Cortex of kidney (tissue), 1 donor: ENCODE measurements around the gene HPSE2.

ENCODE experiments used
- DNase-seq: peaks from one replicate; lab custom pipeline; 2025; lab: John Stamatoyannopoulos, UW

HPSE2 gene

GRCh38 chr10:98684019-98684899 lies 551.4 kb downstream of the HPSE2 start:
- DNase-seq = no peak

- no peak for DNase-seq
Observed at GRCh38 chr10:98676895-98677294, 558.8 kb downstream of the HPSE2 start.

- no peak for DNase-seq
Observed at GRCh38 chr10:98675902-98676301, 559.8 kb downstream of the HPSE2 start.

- DNase-seq = no peak
Observed at GRCh38 chr10:98673171-98673782, 562.4 kb downstream of the HPSE2 start.

- DNase-seq = no peak
Observed at GRCh38 chr10:98667081-98667480, 568.6 kb downstream of the HPSE2 start.

GRCh38 chr10:98666276-98666675 lies 569.4 kb downstream of the HPSE2 start:
- no peak for DNase-seq

- DNase-seq = no peak
Observed at GRCh38 chr10:98664329-98665042, 571.2 kb downstream of the HPSE2 start.

GRCh38 chr10:98659951-98660350 lies 575.7 kb downstream of the HPSE2 start:
- no peak for DNase-seq

GRCh38 chr10:98655492-98655891 lies 580.2 kb downstream of the HPSE2 start:
- DNase-seq = no peak

GRCh38 chr10:98649170-98649569 lies 586.5 kb downstream of the HPSE2 start:
- no peak for DNase-seq

GRCh38 chr10:98646998-98647917 lies 588.4 kb downstream of the HPSE2 start:
- DNase-seq = no peak

GRCh38 chr10:98644466-98644865 lies 591.2 kb downstream of the HPSE2 start:
- DNase-seq = no peak

- no peak for DNase-seq
Observed at GRCh38 chr10:98642281-98642680, 593.4 kb downstream of the HPSE2 start.

GRCh38 chr10:98638920-98639319 lies 596.7 kb downstream of the HPSE2 start:
- DNase-seq = no peak

- no peak for DNase-seq
Observed at GRCh38 chr10:98636921-98637329, 598.7 kb downstream of the HPSE2 start.

- DNase-seq = no peak
Observed at GRCh38 chr10:98632456-98633150, 603.0 kb downstream of the HPSE2 start.

GRCh38 chr10:98628206-98628605 lies 607.4 kb downstream of the HPSE2 start:
- no peak for DNase-seq

GRCh38 chr10:98627711-98628110 lies 607.9 kb downstream of the HPSE2 start:
- DNase-seq = no peak

- DNase-seq = no peak
Observed at GRCh38 chr10:98624963-98625362, 610.7 kb downstream of the HPSE2 start.

GRCh38 chr10:98623176-98623575 lies 612.5 kb downstream of the HPSE2 start:
- DNase-seq = no peak

GRCh38 chr10:98621630-98622029 lies 614.0 kb downstream of the HPSE2 start:
- no peak for DNase-seq
